ENCODE results near the gene MIF4GD. TPM values are rescaled to one million over a fixed set of nuclear protein-coding genes. Genes with fewer than 3 reads are reported as not detected.

MIF4GD gene
- polyA plus RNA-seq, 1 experiment: 6.0 TPM

- DNase-seq (ENCODE audit: low read depth, low spot score): no peak
- no peaks in the 10 kb centered on the region for H3K27me3 ChIP-seq (ENCODE audit: control insufficient read depth, insufficient read depth, low read length)
Measured at GRCh38 chr17:75240394-75241142, 30.5 kb downstream of the MIF4GD start.

GRCh38 chr17:75239778-75240393 is 31.1 kb downstream of the MIF4GD start:
- Histone ChIP-seq H3K27ac (ENCODE audit: low read depth, low read length) (no peak overlapping the region), H3K27me3 (ENCODE audit: control insufficient read depth, insufficient read depth, low read length) (no peaks in the 10 kb centered on the region), H3K9me3 (ENCODE audit: control insufficient read depth, insufficient read depth, low read length) (no peaks in the 10 kb centered on the region), H3K4me3 (ENCODE audit: low read depth, low read length) (no peak overlapping the region)
- ChIA-PET POLR2A (interaction anchor here (0.6 to 1.2 kb wide), 3 partner anchors 22 to 544 kb away, joined by 3 to 5 read pairs (median 3); partner anchors contain the start of genes GGA3 and MRPS7), CTCF (interaction anchor here (0.6 to 2.6 kb wide), 14 partner anchors 8 to 1516 kb away, joined by 3 to 16 read pairs (median 4); partner anchors contain the start of gene MIF4GD)
- no peak for TF ChIP-seq CTCF (IDR thresholded peaks at IDR 0.05; ENCODE audit: low read depth, low read length)
- DNase-seq (ENCODE audit: low read depth, low spot score): no peak

More at GRCh38 chr17:75240394-75241142, 30.5 kb downstream of the MIF4GD start:
- Histone ChIP-seq H3K27ac (ENCODE audit: low read depth, low read length) (no peak overlapping the region), H3K4me3 (ENCODE audit: low read depth, low read length) (no peak overlapping the region), H3K9me3 (ENCODE audit: control insufficient read depth, insufficient read depth, low read length) (no peaks in the 10 kb centered on the region)
- peak; percentile 70 for TF ChIP-seq CTCF (IDR thresholded peaks at IDR 0.05; ENCODE audit: low read depth, low read length)
- POLR2A ChIA-PET: interaction anchor here (0.6 to 1.0 kb wide), 3 partner anchors 51 to 172 kb away, joined by 3 to 4 read pairs (median 4); no protein-coding TSS in a partner anchor
- CTCF ChIA-PET: interaction anchor here (0.6 to 2.6 kb wide), 11 partner anchors 8 to 1515 kb away, joined by 3 to 14 read pairs (median 4); partner anchors contain the start of gene MIF4GD

- CTCF ChIA-PET: interaction anchor here (0.9 to 2.2 kb wide), 7 partner anchors 9 to 278 kb away, joined by 3 to 16 read pairs (median 6); partner anchors contain the start of gene MIF4GD
- POLR2A ChIA-PET: interaction anchor here (0.5 to 1.2 kb wide), 4 partner anchors 10 to 544 kb away, joined by 3 to 13 read pairs (median 4); partner anchors contain the start of genes GGA3 and MRPS7
- no peak for DNase-seq (ENCODE audit: low read depth, low spot score)
- H3K27ac ChIP-seq (ENCODE audit: low read depth, low read length): no peak overlapping the region
- no peak overlapping the region for H3K4me3 ChIP-seq (ENCODE audit: low read depth, low read length)
- H3K27me3 ChIP-seq (ENCODE audit: control insufficient read depth, insufficient read depth, low read length): no peaks in the 10 kb centered on the region
- TF ChIP-seq CTCF (IDR thresholded peaks at IDR 0.05; ENCODE audit: low read depth, low read length): no peak
- H3K9me3 ChIP-seq (ENCODE audit: control insufficient read depth, insufficient read depth, low read length): no peaks in the 10 kb centered on the region
Measured at GRCh38 chr17:75239214-75239613, 31.8 kb downstream of the MIF4GD start.

- DNase-seq (ENCODE audit: low read depth, low spot score): peak; percentile 43
- Histone ChIP-seq H3K27me3 (ENCODE audit: control insufficient read depth, insufficient read depth, low read length) (no peaks in the 10 kb centered on the region), H3K9me3 (ENCODE audit: control insufficient read depth, insufficient read depth, low read length) (no peaks in the 10 kb centered on the region), H3K27ac (ENCODE audit: low read depth, low read length) (no peak overlapping the region), H3K4me3 (ENCODE audit: low read depth, low read length) (no peak overlapping the region)
- peak; percentile 92 for TF ChIP-seq CTCF (IDR thresholded peaks at IDR 0.05; ENCODE audit: low read depth, low read length)
- ChIA-PET CTCF (interaction anchor here (0.9 to 2.2 kb wide), 7 partner anchors 9 to 277 kb away, joined by 3 to 16 read pairs (median 6); no protein-coding TSS in a partner anchor), POLR2A (interaction anchor here (0.6 to 1.2 kb wide), 2 partner anchors 10 to 23 kb away, joined by 3 to 5 read pairs; partner anchors contain the start of genes GGA3 and MRPS7)
Measured at GRCh38 chr17:75238684-75239191, 32.3 kb downstream of the MIF4GD start.
